AG04450 (cell line): ENCODE measurements around the gene FRMD8. TPM values are rescaled to one million over a fixed set of nuclear protein-coding genes. Genes with fewer than 3 reads are reported as not detected.

Experiments
- CTCF ChIA-PET: fragments of 300-600, 350-600 bp; formaldehyde crosslinking; extraction: SDS; loops from one replicate; lab custom pipeline; 2022; ENCODE audit warnings: antibody characterized with exemption, inconsistent platforms; lab: Charles Lee
- POLR2A ChIA-PET: fragments of 350-600 bp; formaldehyde crosslinking; extraction: SDS; loops from one replicate; lab custom pipeline; 2021; ENCODE audit warnings: antibody characterized with exemption, inconsistent platforms; lab: Yijun Ruan, JAX
- DNase-seq: peaks from one replicate; pipeline ENCODE4 v3.0.0-alpha.2; 2011; ENCODE audit warnings: low read depth, low spot score
- H3K27ac ChIP-seq: one replicate; pipeline ENCODE4 v1.5.1; 2012; ENCODE audit warnings: low read depth, low read length, control low read depth
- H3K27me3 ChIP-seq: one replicate; pipeline ENCODE4 v1.6.0; 2012; ENCODE audit warnings: low read length; ENCODE audit not compliant: control insufficient read depth, insufficient read depth
- H3K4me3 ChIP-seq: 2 replicates; pipeline ENCODE4 v1.5.1; 2011; ENCODE audit warnings: mild to moderate bottlenecking, low read depth, low read length, control low read depth
- H3K9me3 ChIP-seq: 2 replicates; pipeline ENCODE4 v1.5.1; 2012; ENCODE audit warnings: low read length; ENCODE audit not compliant: control insufficient read depth, insufficient read depth
- CTCF ChIP-seq: IDR thresholded peaks from 2 replicates; pipeline ENCODE4 v1.5.1; 2011; ENCODE audit warnings: low read depth, low read length, control low read depth, inconsistent platforms
- polyA plus RNA-seq: library from polyadenylated mRNA; depleted of rRNA; stranded (reverse); fragments of >200 nt; gene quantifications from 2 replicates; pipeline ENCODE4 v1.2.3, GENCODE V29; 2011

Gene FRMD8
- polyA plus RNA-seq, 1 experiment: 10.7 TPM

- Histone ChIP-seq H3K4me3 (no peak overlapping the region), H3K27me3 (no peaks in the 10 kb centered on the region), H3K9me3 (no peaks in the 10 kb centered on the region), H3K27ac (no peak overlapping the region)
- no peak for DNase-seq
- ChIA-PET CTCF (interaction anchor here (0.6 to 1.6 kb wide), 2 partner anchors 8 to 67 kb away, joined by 3 to 5 read pairs; no protein-coding TSS in a partner anchor), POLR2A (interaction anchor here (0.7 to 11.0 kb wide), 4 partner anchors 22 to 63 kb away, joined by 3 to 322 read pairs (median 4); partner anchors contain the start of gene MALAT1)
- TF ChIP-seq CTCF: no peak
Measured at GRCh38 chr11:65440831-65441499, 54.5 kb downstream of the FRMD8 start.

- no peaks in the 10 kb centered on the region; the same call in 1 of the 2 replicates for H3K9me3 ChIP-seq
- no peak for TF ChIP-seq CTCF
- DNase-seq: no peak
- H3K27ac ChIP-seq: peak overlapping the region; percentile 73
- POLR2A ChIA-PET: interaction anchor here (0.6 to 11.0 kb wide), 6 partner anchors 10 to 61 kb away, joined by 3 to 322 read pairs (median 4); partner anchors contain the start of gene MALAT1
- CTCF ChIA-PET: no interaction called here
- no peaks in the 10 kb centered on the region for H3K27me3 ChIP-seq
- no peak overlapping the region for H3K4me3 ChIP-seq
Measured at GRCh38 chr11:65442842-65443331, 56.5 kb downstream of the FRMD8 start.

GRCh38 chr11:65444314-65445051 lies 58.0 kb downstream of the FRMD8 start:
- no peak for DNase-seq
- no peak for TF ChIP-seq CTCF
- ChIA-PET CTCF (no interaction called here), POLR2A (interaction anchor here (0.6 to 11.0 kb wide), 8 partner anchors 14 to 88 kb away, joined by 3 to 322 read pairs (median 4); partner anchors contain the start of gene MALAT1)
- no peaks in the 10 kb centered on the region for H3K27me3 ChIP-seq
- no peaks in the 10 kb centered on the region; the same call in 1 of the 2 replicates for H3K9me3 ChIP-seq
- no peak overlapping the region for H3K4me3 ChIP-seq
- peak overlapping the region; percentile 73 for H3K27ac ChIP-seq

GRCh38 chr11:65445101-65445603 lies 58.7 kb downstream of the FRMD8 start:
- CTCF ChIA-PET: no interaction called here
- peak overlapping the region; percentile 31 for H3K27ac ChIP-seq

More at GRCh38 chr11:65445101-65445603, 58.7 kb downstream of the FRMD8 start:
- Histone ChIP-seq H3K27me3 (no peaks in the 10 kb centered on the region), H3K9me3 (no peaks in the 10 kb centered on the region; the same call in 1 of the 2 replicates), H3K4me3 (no peak overlapping the region)
- POLR2A ChIA-PET: interaction anchor here (1.0 to 11.0 kb wide), 5 partner anchors 8 to 58 kb away, joined by 3 to 322 read pairs (median 11); partner anchors contain the start of gene MALAT1
- no peak for DNase-seq
- TF ChIP-seq CTCF: no peak
